Prostate gland (tissue), 2 donors: ENCODE results near the gene PER2. TPM values are rescaled to one million over a fixed set of nuclear protein-coding genes. Genes with fewer than 3 reads are reported as not detected.

ENCODE experiments used
- DNase-seq: peaks from one replicate; pipeline ENCODE4 v3.0.0-alpha.2; 2019; ENCODE audit warnings: low spot score
- H3K27ac ChIP-seq, 2 donors: fragments of 200-600 bp; sonication (generic); 2 replicates each; pipeline ENCODE4 v1.5.1; 2017 to 2019
- H3K27me3 ChIP-seq: fragments of 200-600 bp; sonication (generic); replicated peaks from 2 replicates; pipeline ENCODE4 v1.5.1; 2019; ENCODE audit not compliant: insufficient read depth
- H3K36me3 ChIP-seq, 2 donors: fragments of 200-600 bp; sonication (generic); 1 replicate in 1 of 2; 2 replicates in 1 of 2; pipeline versions ENCODE4 v1.5.1 to v1.8.1; 2017 to 2019
- H3K4me1 ChIP-seq: fragments of 200-600 bp; sonication (generic); replicated peaks from 2 replicates; pipeline ENCODE4 v1.5.1; 2019
- H3K4me3 ChIP-seq, 2 donors: fragments of 200-600 bp; sonication (generic); 2 replicates each; pipeline ENCODE4 v1.5.1; 2017 to 2019
- H3K9me3 ChIP-seq: fragments of 200-600 bp; sonication (generic); 2 replicates; pipeline ENCODE4 v1.5.1; 2017
- CTCF ChIP-seq, 4 experiments: fragments of 200-600 bp in 2 of 4; fragments of 450-650 bp in 2 of 4; sonication (generic) in 2 of 4; IDR thresholded peaks; 1 replicate in 3 of 4; 2 replicates in 1 of 4; pipeline ENCODE4 v1.5.1; 2016 to 2019; ENCODE audit warnings: antibody characterized with exemption in 4 of 4, mild to moderate bottlenecking in 2 of 4, moderate library complexity in 2 of 4
- POLR2A ChIP-seq: fragments of 450-650 bp; IDR thresholded peaks from one replicate; pipeline ENCODE4 v1.6.1; 2016; ENCODE audit warnings: antibody characterized with exemption, mild to moderate bottlenecking
- POLR2AphosphoS5 ChIP-seq: sonication (generic); formaldehyde crosslinking; IDR thresholded peaks from one replicate; pipeline ENCODE4 v1.6.1; 2017; ENCODE audit warnings: antibody characterized with exemption
- WGBS: methylation state at CpG from one replicate; pipeline ENCODE4 v1.1.5; 2018; 5-methylcytosine and 5-hydroxymethylcytosine counted together
- intact Hi-C: fragments of 100-400 bp; cut with DNase I; formaldehyde crosslinking; loops from one replicate; pipeline ENCODE4 v1.14.2; 2022
- total RNA-seq, 2 donors: library from RNA; depleted of rRNA; stranded (reverse); fragments of >200 nt; gene quantifications; one replicate each; pipeline ENCODE4 v1.1.0, GENCODE V29; 2016

Gene PER2
- total RNA-seq, 2 donors from 2014 or later, result 24.0 to 53.1 TPM

- H3K4me3 ChIP-seq, result no peak overlapping the region
- WGBS, result 94% methylated on average over 29 of the region's 29 CpGs
- TF ChIP-seq POLR2AphosphoS5 (no peak), POLR2A (no peak), CTCF (IDR thresholded peaks at IDR 0.05) (no peak)
- H3K4me1 ChIP-seq, result no peaks in the 10 kb centered on the region
- H3K9me3 ChIP-seq, result no peaks in the 10 kb centered on the region
- H3K36me3 ChIP-seq, result no peaks in the 10 kb centered on the region
- intact Hi-C loops, result no loop called here
- no peak for DNase-seq
- H3K27ac ChIP-seq, result no peak overlapping the region
- no peaks in the 10 kb centered on the region for H3K27me3 ChIP-seq
Measured at GRCh38 chr2:238224356-238225035, 63.9 kb downstream of the PER2 start.

GRCh38 chr2:238220892-238221521 lies 67.4 kb downstream of the PER2 start:
- no peaks in the 10 kb centered on the region for H3K9me3 ChIP-seq
- no peak overlapping the region for H3K27ac ChIP-seq
- TF ChIP-seq CTCF (IDR thresholded peaks at IDR 0.05) (no peak), POLR2A (no peak), POLR2AphosphoS5 (no peak)
- no peaks in the 10 kb centered on the region for H3K4me1 ChIP-seq
- DNase-seq, result no peak
- no peak overlapping the region for H3K4me3 ChIP-seq
- intact Hi-C loops, result no loop called here
- no peaks in the 10 kb centered on the region for H3K27me3 ChIP-seq
- 76% methylated on average over 23 of the region's 23 CpGs for WGBS
- H3K36me3 ChIP-seq, result no peaks in the 10 kb centered on the region

- no peaks in the 10 kb centered on the region for H3K4me1 ChIP-seq
- no peak for DNase-seq
- WGBS, result 74% methylated on average over 10 of the region's 10 CpGs
- TF ChIP-seq CTCF (IDR thresholded peaks at IDR 0.05), result no peak
- TF ChIP-seq POLR2AphosphoS5, result no peak
- no peak for TF ChIP-seq POLR2A
- H3K9me3 ChIP-seq, result no peaks in the 10 kb centered on the region
- no peak overlapping the region for H3K27ac ChIP-seq
- no peak overlapping the region for H3K4me3 ChIP-seq
- H3K36me3 ChIP-seq, result no peaks in the 10 kb centered on the region
- intact Hi-C loops, result no loop called here
- H3K27me3 ChIP-seq, result no peaks in the 10 kb centered on the region
Measured at GRCh38 chr2:238220274-238220891, 68.0 kb downstream of the PER2 start.

GRCh38 chr2:238216651-238217184 lies 71.7 kb downstream of the PER2 start:
- Histone ChIP-seq H3K27ac (no peak overlapping the region), H3K36me3 (no peaks in the 10 kb centered on the region), H3K27me3 (no peaks in the 10 kb centered on the region), H3K4me1 (no peaks in the 10 kb centered on the region), H3K9me3 (no peaks in the 10 kb centered on the region), H3K4me3 (no peak overlapping the region)
- DNase-seq, result no peak
- intact Hi-C loops, result no loop called here
- TF ChIP-seq POLR2AphosphoS5, result no peak
- TF ChIP-seq POLR2A, result no peak
- no peak for TF ChIP-seq CTCF (IDR thresholded peaks at IDR 0.05)
- 42% methylated on average over 2 of the region's 2 CpGs for WGBS
